NCI-H1092 (cell line): ENCODE data around the gene REEP1.
"Not testable (repeated sequence)": the region's sequence is repeated elsewhere in the genome, so short reads cannot be mapped to it uniquely, and the experiment has no call there.

Source experiments
- DNase-seq: peaks from one replicate; lab custom pipeline; 2025; lab: John Stamatoyannopoulos, UW

The REEP1 gene

DNA sequence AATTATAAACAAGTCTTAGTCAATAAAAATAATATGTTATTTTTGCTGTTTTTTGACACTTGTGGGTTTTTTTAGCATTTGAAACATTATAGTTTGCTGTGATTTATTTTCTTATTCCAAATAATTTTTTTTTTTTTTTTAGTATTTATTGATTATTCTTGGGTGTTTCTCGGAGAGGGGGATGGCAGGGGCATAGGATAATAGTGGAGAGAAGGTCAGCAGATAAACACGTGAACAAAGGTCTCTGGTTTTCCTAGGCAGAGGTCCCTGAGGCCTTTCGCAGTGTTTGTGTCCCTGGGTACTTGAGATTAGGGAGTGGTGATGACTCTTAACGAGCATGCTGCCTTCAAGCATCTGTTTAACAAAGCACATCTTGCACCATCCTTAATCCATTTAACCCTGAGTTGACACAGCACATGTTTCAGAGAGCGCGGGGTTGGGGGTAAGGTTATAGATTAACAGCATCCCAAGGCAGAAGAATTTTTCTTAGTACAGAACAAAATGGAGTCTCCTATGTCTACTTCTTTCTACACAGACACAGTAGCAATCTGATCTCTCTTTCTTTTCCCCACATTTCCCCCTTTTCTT is 8.5 kb upstream of the REEP1 start:
- DNase-seq = not testable (repeated sequence)

DNA sequence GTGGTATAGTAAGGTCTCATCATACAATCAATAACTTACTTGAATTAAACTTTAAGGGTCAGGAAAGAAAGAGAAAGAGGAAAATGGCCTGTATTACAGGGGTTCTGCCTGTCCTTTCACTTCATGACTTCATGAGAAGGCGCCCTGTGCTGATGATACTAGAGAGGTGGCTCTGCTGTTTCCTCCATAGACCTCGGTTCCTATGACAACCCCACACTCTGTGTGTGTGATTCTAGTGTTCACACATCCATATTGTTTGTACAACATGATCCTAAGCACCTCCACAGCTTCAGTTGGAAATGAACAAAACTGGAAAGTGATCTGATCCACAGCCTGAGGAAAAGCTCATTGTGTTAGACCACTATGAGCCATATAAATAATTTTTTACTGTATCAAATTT is 7.0 kb upstream of the REEP1 start:
- no peak for DNase-seq

DNA sequence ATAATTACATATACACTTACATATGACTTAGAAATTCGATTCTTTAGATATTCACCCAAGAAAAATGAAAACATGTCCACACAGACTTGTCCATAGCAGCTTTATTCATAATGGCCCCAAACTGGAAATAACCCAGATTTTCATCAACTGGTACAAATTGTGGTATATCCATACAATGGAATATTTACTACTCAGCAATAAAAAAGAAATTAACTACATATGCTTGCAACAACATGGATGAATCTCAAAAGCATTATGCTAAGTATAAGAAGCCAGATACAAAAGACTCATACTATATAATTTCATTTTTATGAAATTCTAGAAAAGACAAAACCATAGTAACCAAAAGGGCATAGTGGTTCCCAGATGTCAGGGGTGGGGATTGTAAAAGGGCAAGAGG is 5.1 kb upstream of the REEP1 start:
- no peak for DNase-seq

DNA sequence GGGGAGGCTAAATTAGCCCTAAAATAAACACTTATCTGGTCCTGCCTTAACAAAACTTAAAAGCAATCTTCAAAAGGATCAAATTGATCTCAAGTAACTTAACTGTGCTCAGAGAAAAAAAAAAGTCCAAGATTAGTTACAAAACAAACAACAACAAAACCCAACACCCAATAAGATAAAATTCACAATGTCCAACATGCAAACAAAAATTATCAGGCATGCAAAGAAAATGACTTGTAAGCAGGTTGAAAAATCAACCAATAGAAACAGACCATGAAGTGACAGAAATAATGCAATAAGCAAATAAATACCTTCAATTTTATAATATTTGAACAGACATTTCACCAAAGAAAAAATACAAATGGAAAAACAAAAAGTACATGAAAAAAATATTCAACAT is 4.0 kb upstream of the REEP1 start:
- no peak for DNase-seq

DNA sequence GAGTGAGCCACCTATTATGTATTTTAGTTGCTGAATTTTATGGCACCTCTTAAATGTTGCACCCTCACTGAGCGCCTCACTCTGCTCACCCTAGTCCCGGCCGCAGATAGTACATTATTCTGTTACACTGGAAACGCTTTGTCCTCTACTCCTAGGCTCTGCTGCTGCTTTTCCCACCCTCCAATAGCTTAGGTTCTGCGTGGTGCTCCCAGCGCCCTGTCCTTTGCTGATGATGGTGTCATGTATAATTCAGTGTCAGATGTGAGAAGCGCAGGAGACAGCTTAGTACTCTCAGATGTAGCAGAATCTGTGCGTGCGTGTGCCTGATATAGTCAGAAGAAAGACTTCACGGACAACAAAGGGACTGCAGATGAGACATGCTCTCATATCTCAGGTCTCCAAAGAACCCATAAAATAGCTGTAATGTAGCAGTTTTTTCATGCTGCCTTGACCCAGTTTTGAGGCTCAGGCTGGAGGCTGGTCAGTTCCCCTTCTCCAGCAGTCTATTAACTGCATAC is 1.4 kb upstream of the REEP1 start:
- DNase-seq = no peak

DNA sequence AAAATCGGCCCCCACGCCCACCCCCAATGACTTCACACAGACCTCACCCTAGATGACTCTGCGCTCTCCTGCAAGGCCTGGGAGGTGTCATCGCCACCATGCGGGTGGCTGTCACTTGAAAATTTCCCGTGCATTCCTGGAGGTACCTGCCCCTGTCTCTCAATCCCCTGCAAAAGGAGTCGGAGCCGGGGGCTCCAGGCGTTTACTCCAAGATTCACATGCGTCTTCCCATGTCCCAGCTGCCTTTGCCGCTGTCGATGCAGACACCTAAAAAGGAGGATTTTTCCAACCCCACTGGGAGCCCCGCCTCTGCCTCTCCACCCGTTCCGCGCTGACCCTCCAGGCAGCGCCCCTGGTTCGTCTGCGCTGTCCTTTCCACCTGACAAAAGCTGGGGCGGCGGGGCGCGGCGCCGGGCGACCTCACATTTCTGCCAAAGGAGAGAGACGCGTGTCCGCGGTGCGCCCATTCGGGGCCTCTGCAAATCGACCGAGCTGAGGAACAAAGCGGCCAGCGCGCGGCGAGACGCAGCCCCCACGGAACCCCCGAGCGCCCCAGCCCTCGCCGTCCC is 667 bp downstream of the REEP1 start:
- no peak for DNase-seq

DNA sequence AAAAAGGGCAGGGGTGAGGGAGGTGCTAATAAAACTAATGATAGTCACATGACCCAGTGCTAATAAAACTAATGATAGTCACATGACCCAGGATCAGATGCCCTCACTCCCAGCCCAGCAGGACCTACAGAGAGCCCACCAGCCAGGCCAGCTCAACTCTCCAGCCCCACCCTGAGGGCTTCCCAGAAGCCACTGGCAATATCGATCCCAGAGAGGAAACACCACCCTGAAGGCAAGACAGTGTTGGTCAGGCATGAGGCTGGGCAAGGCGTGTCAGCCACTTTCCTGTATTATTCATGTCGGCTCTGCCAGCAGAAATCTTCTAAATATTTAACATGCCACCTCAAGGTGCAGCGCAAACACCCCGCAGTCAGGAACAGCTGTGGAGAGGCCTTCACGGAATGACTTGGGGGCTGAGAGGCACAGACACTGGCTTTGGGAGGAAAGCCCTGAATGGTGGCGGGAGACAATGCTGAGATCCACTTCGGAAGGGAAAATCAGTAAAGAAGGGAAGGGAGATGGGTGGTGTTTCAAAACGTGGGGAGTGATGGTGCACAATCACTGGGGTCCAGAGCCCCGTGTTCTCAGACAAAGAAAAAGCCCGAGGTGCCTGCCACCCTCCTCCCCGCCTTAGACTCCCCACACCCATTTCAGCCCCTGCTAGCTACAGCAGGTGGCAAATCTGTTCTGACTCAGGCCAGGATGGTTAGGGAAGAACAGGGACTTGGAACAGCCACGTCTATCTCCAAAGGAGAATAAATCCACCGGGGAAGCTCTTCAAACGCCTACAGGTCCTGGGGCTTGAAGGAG is 1.4 kb downstream of the REEP1 start:
- no peak for DNase-seq

DNA sequence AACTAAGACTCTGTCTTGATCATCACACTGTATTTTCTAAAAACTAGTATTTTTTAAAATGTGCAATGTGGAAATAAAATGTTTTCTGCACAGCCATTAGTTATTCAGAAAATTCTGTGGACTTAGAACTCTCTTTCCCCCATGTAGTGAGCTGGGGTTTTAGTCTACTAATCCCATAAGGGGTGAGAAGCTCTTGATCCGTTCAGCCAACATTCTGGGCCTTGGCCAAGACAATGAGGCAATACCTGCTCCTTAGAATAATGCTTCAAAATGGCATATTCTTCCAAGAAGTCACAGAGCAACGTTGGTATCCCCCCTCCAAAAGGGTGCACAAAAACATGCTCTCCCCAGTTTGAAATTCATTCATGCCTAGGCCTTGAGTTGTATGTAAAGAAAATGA is 4.0 kb downstream of the REEP1 start:
- no peak for DNase-seq

DNA sequence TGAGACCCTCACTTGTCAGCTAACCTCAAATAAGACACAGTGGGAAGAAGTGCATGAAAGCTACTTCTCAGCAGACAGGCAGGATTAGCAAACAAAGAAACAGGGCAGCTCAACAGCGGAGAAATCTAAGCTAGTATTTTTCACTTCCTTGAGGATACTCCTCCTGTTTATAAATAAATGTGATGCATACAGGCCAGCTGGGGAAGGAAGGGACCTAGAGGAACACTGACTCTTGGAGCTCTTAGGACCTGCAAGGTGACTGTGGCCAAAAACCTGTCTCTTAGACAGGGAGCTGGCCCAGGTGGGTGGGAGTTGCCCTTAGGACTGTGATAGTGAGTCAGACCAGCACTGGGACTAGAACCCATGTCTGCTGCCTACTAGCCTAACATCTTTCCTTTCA is 4.8 kb downstream of the REEP1 start:
- DNase-seq = no peak

DNA sequence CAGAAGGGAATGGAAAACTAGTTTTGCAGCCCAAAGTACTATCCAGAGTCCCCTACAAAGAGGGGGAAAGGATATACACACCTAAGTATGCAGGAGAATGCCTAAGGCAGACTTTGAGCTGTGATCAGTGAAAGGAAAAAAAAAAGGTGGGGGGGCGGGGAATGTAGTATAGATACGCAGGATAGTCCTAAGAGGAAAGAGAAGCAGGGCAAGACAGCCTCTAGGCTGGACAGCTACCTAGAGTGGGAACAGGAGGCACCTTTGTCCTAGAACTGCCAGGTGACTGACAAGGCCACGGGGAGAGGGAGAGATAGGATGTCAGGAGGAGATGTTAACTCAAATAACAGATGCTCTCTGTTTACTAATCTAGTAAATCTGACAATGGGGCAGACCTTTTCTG is 6.0 kb downstream of the REEP1 start:
- no peak for DNase-seq

DNA sequence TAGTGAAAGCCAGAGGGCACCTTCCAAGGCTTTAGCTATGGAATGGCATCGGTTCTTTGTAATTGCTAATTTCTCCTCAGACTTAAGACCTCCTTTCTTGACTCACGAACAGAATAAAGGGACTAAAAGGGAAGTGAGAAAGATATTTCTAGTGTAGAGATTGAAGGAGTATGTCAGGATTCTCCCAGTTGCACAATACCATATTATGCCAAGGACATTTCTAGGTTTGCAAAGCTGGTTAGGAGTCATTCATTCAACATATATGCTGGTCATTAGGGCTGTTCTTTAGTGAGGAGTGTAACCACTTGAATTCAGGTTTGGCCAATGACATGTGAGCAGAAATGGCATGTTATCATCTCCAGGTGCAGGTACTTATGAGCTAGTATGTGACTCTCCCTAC is 7.4 kb downstream of the REEP1 start:
- no peak for DNase-seq

DNA sequence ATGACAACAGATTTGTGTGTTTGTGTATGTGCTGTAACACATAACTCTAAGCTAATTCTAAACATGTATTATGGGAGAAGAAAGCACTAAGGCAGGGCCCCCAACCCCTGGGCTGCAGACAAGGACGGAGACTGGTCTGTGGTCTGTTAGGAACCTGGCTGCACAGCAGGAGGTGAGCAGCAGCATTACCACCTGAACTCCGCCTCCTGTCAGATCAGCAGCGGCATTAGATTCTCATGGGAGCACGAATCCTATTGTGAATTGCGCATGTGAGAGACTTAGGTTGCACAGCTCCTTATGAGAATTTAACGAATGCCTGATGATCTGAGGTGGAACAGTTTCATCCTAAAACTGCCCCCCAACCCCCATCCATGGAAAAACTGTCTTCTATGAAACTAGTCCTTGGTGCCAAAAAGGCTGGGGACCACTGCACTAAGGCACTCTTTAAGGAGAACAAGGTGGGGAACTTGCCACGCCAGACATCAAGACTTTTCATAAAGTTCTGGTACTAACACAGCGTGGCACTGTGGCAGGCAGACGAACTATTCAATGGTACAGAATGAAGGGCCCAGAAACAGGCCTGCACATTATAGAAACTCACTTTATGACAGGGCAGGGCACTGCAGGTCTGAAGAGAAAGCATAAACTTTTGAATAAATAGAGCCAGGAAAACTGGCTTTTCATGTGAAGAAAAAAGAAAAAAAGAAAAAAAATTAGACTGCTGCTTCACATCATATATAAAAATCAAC is 14.0 kb downstream of the REEP1 start:
- DNase-seq = no peak

DNA sequence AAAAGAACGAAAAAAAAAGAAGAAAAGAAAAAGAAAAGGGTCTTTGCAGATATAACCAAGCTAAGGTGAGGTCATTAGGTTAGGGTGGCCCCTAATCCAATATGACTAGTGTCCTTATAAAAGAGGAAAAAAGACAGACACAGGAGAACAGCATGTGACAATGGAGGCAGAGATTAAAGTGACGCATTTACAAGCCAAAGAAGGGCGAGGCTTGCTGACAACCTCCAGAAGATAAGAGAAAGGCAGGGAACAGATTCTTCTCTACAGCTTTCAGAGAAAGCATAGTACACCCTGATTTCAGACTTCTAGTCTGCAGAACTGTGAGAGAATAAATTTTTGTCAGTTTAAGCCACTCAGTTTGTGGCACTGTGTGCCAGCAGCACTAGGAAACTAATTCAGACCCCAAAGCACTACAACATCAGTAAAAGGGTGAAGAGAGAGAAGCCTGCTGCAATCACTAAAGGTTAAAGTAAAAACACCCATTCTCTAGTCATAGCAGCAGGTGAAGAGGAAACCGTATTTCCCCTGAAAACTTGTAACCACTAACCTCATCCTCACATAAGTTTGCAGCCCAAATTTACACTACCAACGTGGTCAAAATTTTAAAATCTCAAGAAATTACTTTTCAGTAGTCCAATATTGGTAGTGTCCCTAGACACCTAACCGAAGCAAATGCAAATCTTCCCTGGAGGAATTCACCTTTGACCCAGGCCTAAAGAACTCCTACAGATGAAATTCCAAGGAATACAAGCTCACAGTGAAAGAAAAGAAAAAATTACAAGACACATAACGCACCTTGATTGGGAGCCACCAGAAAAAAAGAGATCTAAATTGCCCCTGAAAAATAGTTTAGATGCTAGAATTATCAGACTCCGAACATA is 17.5 kb downstream of the REEP1 start:
- DNase-seq = no peak

DNA sequence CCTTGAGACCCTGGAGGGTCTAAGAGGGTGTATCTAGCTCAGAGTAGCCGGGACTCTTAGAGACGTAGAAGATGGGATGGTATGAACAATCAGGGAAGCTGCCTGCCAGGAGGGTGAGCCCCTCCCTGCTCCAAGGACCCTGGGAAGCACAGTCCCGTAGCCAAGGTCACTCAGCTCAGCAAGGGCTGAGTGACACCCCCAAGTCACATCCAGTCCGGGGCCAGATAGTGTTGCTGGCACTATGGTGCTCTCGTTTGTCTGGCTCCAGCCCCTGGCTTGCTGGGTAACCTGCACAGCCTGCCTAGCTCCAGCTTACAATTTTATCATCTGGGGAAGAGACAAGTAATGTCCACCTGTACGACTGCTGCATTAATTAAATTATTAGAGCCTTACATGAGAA is 22.3 kb downstream of the REEP1 start:
- no peak for DNase-seq

DNA sequence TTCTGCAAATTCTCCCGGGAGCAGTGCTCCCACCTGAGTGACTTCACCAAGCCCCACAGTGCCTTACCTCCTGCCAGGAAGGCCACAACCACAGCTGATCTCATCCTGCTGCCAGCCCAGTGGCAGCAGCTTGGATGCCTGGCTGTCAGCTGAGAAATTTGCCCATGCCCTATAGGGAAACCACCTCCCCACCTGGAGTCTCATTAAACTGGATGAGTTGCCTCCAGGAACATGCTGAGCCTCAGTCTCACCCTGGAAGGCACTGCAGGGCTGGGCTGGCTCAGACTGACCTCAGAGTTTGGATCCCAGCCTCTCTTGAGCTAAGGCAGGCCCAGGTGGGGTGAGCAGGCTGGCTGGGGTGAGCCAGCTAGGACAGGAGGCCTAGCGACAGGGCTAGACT is 23.3 kb downstream of the REEP1 start:
- no peak for DNase-seq

DNA sequence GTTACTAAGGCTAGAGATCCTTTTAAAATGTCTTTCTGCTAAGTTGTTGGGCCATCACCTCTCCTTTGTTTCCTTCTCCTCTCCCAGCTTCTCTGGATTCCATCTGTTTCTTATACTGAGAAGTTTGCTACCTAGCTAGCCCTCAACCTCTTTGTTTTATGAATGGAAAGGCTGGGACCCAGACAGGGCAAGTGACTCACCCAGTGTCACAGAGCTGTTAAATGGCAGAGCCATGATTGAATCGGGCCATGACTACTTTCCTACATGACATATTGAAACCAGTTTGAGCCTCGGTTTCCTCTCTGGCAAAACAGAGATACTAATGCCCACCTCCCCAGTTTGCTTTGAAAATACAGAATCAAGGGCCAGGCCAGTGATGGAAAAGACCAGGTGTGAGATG is 24.1 kb downstream of the REEP1 start:
- no peak for DNase-seq

DNA sequence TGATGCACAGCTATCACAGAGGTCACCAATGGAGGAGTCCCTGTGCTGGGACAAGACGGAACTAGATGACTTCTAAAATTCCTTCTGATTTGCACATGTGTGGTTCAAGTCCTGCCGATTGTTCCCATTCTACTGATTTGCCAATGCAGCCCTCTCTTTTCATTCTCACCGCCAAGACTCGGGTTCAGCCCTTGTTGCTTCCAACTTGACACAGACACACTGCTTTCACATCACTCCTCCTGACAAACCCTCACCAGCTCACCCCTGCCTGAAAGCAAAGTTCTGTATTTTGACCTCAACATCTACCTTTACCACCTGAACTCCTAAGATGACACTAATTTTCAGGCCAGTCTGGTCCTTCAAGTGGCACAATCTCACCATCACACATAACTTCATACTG is 25.5 kb downstream of the REEP1 start:
- DNase-seq = no peak

DNA sequence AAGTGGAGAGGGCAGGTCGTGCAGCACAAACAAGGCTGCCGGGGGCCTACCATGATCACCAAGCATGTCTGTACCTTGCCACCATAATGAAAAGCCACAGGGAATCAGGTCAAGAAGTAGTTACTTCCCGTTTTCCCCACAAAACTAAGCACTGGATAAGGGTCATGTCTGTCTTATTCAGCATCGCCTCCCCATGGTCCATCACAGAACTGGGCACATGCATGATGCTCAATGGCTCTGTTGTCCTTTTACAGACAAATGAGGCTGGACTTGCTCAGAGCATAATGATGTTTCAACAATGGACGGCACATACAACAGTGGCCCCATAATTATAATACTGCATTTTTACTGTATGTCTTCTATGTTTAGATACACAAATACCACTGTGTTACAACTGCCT is 27.5 kb downstream of the REEP1 start:
- DNase-seq = no peak

DNA sequence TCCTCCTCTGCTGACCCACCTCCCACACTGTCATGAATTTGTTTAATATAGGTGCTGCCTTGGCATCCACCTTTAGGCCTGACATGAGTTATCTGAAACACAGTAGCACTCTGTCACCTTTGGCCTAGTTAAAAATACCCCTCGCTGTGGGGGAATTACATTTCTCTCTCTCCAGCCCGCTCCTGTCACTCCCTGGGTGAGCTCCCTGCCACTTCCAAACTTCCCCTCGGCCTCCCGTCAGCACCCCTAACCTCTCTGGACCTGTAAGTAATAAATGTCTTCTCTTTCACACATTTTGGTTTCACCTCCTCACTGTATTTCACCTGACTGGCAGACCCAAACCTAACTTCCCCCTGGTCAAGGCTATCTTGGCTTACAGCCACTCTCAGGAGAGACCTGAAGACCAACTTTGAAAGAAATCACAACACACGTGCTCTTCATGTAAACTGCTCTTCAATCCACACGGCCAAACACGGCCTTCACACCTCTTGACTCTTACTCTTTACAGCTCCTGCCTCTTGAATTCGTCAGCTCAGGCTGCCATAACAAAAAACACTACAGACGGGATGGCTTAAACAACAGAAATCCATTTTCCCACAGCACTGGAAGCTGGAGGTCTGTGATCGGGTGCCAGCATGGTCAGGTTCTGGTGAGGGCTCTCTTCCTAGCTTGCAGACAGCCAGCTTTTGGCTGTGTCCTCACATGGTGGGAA is 28.3 kb downstream of the REEP1 start:
- no peak for DNase-seq

DNA sequence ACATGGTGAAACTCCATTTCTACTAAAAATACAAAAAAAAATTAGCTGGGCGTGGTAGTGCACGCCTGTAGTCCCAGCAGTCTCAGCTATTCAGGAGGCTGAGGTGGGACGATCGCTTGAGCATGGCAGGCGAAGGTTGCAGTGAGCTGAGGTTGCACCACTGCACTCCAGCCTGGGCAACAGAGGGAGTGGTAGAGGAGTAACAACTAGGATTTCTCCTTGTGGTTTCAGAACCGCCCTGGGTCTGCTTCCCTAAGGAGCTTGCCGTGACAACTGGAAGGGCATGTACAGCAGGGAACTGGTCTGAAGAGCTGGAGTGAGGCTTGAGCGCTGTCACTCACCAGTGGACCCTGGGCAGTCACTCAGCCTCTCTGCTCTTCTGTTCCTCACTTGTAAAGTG is 29.1 kb downstream of the REEP1 start:
- no peak for DNase-seq

DNA sequence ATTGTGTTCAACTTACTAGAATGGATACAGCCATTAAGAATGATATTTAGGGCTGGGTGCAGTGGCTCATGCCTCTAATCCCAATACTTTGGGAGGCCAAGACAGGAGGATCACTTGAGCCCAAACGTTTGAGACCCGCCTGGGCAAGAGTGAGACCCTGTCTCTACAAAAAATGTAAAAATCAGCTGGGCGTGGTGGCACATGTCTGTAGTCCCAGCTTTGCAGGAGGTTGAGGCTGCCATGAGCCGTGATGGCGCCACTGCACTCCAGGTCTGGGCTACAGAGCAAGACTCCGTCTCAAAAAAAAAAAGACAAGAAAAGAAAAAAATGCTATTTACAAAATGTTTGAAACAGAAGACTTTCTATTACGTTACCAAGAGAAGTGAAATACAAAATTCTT is 30.0 kb downstream of the REEP1 start:
- DNase-seq = no peak
